Endometrial microvascular endothelial cells (primary cell): ENCODE data around the gene GPX3. TPM values are rescaled to one million over a fixed set of nuclear protein-coding genes. Genes with fewer than 3 reads are reported as not detected.

Experiments used
- in situ Hi-C: cut with HindIII; loops from 2 replicates; pipeline ENCODE4 v1.10.0; 2017; ENCODE audit warnings: low sequenced_read_pairs, low pct_unique_long_range_greater_than_20kb; ENCODE audit errors: inconsistent ontology term
- total RNA-seq: library from RNA; depleted of rRNA; stranded (reverse); fragments of >200 nt; gene quantifications from one replicate; pipeline ENCODE4 v1.2.3, GENCODE V29; 2015; ENCODE audit errors: inconsistent ontology term

GPX3 gene
- total RNA-seq, 1 donor from 2014 or later: 34.0 TPM

GRCh38 chr5:151051066-151051930, 30.9 kb downstream of the GPX3 start:
- in situ Hi-C loops: no loop called here

GRCh38 chr5:151051931-151052608, 31.7 kb downstream of the GPX3 start:
- in situ Hi-C loops: no loop called here

- in situ Hi-C loops: no loop called here
Observed at GRCh38 chr5:151052836-151053235, 32.4 kb downstream of the GPX3 start.

DNA sequence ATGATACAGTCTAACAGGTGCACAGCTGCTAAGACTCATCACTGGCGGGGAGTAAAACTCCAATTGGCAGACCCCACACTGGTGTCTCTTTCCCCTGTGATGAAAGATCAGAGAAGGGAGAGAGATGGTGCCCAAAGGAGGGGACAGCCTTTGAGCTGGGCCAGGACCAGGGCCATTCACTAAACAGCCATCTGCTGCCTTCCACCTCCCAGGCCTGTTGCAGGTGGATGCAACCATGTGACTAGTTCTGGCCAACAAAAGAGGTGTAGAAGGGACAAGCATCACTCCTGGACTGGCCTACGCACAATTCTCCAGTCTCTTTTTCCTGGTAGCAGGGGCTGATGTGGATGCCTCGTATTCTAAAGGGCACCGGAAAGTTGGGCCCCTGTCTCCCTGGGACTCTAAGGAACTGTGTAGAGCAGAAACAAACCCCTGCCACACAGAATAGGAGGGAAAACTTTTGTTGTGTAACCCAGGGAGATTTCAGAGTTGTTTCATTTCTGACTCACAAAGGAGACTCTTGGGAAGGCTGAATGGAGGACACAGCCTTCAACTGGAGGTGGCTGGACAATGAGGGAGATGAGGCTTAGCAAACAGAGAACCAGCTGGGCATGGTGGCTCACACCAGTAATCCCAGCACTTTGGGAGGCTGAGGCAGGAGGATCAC, 33.5 kb downstream of the GPX3 start:
- in situ Hi-C loops: no loop called here

DNA sequence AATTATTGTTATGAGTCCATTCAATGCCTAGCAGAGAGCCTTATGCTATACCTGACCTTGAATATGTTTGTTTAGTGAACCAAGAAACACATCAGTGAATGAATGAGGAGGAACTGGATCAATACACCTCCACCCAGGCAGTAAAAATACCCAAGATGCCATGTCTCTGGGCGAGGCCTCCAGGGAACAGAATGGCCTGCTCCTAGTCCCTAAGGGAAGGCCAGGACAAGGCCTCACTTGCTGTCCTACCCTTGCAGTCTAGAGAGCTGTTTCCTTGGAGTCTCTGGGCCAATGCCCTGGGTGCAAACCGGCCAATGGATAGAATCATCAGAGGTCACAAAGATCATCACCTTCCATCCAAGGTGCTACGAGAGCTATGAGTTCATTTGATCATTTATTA, 34.3 kb downstream of the GPX3 start:
- in situ Hi-C loops: no loop called here

GRCh38 chr5:151055336-151055735, 34.9 kb downstream of the GPX3 start:
- in situ Hi-C loops: no loop called here

- in situ Hi-C loops: no loop called here
Observed at GRCh38 chr5:151056379-151057325, 36.3 kb downstream of the GPX3 start.

DNA sequence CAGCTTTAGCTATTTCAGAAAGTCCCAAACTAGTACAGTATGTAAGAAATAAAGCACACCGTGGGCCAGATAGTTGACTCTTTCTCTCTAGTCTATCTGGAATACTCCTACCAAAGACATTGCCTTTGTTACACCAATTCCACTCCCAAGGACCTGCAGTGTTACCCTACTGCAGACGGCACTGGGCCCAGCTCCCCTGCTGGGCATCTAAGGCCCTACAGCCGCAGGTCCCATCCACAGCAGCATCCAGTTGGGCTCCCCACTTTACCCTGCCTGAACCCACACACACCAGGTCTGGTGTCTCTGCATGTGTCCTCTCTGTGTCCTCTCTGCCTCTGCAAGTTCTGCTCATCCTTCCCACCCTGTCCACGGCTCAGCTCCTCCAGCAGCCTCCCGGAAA, 37.9 kb downstream of the GPX3 start:
- in situ Hi-C loops: no loop called here

DNA sequence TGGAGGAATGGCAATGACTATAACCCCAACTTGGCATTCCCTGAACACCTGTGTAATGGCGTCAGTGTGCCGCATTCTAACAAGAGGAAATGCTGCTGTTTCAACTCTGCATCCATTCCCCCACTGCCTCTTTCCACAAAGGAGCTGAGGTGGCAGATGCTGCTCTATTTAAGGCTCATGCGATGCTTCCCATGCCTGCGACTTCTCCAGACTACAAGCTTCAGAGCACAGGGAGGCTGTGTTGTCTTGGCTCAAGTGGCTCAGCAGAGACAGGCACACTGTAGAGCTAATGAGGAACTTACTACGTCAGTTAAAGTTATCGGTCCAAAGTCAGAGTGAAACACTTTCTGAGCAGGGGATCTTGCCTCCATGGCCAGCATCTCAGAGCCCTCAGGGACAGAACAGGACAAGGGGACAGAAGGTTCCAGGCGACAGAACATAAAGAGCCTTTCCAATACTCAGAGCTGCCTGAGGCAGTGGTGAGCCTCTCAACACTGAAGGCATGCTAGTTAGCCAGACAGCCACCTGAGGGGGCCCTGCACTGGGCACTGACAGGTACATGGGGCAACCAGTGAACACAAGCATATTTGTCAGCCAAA, 38.6 kb downstream of the GPX3 start:
- in situ Hi-C loops: no loop called here

GRCh38 chr5:151060742-151061141, 40.4 kb downstream of the GPX3 start:
- in situ Hi-C loops: no loop called here

DNA sequence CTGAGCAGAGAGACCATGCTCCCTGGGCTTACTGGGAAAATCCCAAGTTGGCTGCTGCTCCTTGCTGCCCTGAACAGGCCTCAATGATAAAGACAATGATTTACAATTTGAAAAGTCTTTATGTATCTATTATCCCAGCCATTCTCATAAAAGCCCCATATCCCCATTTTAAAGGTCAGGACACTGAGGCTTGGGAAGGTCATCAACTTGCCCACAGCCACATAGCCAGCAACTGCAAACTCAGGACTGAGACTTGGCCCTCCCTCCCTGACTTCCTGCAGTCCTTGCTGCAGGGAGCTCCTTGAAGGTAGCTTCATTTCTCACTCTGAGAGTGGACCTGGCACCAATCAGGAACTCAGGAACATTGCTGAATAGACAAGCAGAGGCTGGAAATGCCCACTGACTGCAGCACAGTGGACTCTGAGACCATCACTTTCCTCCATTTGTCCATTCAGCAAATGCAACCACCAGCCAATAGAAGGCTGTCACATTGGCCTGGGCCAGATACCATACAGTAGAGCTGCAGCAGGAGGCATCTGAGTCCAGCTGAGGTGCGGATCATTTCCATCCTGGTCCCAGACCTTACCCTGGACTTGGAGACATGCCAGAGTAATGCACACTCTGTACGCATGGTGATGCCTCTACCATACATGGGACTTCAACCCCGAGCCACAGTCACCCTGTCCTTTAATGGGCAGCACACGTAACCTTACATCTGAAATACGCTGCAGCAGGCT, 42.2 kb downstream of the GPX3 start:
- in situ Hi-C loops: no loop called here

- in situ Hi-C loops: no loop called here
Observed at GRCh38 chr5:151063142-151063989, 43.0 kb downstream of the GPX3 start.

DNA sequence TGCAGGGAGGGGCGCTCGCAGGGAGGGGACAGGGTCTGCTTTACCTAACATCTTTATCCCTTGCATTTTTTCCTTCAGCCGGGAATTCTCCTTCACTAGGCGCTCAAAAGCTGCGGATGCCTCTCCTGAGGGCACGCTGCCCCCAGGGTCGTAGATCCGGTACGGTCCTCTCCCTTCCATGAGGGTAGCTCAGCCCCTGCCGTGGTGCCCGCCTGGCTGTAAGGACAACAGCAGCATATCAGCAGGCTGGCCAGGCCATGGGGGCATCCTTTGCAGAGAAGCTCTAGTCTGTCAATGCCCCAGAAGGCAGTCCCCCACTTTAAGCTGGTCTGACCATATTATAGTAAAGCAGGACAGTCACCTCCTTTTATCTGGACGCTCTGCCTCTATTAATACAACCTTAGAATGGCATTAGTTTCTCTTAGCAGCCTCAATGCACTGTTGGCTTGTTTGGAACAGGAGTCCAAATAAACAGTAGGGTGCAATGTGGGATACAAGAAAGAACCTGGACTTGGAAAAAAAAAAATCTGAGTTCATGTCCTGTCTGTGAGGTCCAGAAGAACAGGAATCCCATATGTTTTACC, 44.6 kb downstream of the GPX3 start:
- in situ Hi-C loops: no loop called here

GRCh38 chr5:151065609-151066008, 45.2 kb downstream of the GPX3 start:
- in situ Hi-C loops: no loop called here

- in situ Hi-C loops: no loop called here
Observed at GRCh38 chr5:151066920-151067319, 46.5 kb downstream of the GPX3 start.

GRCh38 chr5:151067632-151068432, 47.4 kb downstream of the GPX3 start:
- in situ Hi-C loops: no loop called here
